Mesenchymal stem cell (in vitro differentiated cells and primary cell): ENCODE results near the gene LIN7B.

Experiments
- DNase-seq: peaks from one replicate; pipeline ENCODE4 v3.0.0-alpha.2; 2013
- H2AFZ ChIP-seq: one replicate; pipeline ENCODE4 v1.6.1; 2013; ENCODE audit warnings: low read depth, mild to moderate bottlenecking, control low read depth, inconsistent platforms, low read length, moderate library complexity
- H2AK5ac ChIP-seq: 2 replicates; pipeline ENCODE4 v1.6.1; 2013; ENCODE audit warnings: low read length, moderate library complexity, mild to moderate bottlenecking, inconsistent platforms; ENCODE audit not compliant: severe bottlenecking
- H2BK120ac ChIP-seq: one replicate; pipeline ENCODE4 v1.6.1; 2013; ENCODE audit warnings: low read depth, mild to moderate bottlenecking, inconsistent platforms, low read length, moderate library complexity
- H2BK12ac ChIP-seq, 2 experiments: one replicate each; pipeline ENCODE4 v1.6.1; 2013; ENCODE audit warnings: inconsistent platforms in 2 of 2, low read length in 2 of 2, mild to moderate bottlenecking in 2 of 2, moderate library complexity in 2 of 2, control low read depth in 1 of 2
- H2BK15ac ChIP-seq: one replicate; pipeline ENCODE4 v1.6.1; 2013; ENCODE audit warnings: mild to moderate bottlenecking, low read depth, inconsistent platforms; ENCODE audit not compliant: poor library complexity, severe bottlenecking
- H2BK5ac ChIP-seq: 2 replicates; pipeline ENCODE4 v1.6.1; 2013; ENCODE audit warnings: low read depth, mild to moderate bottlenecking, low read length, control low read depth, inconsistent platforms; ENCODE audit not compliant: poor library complexity, severe bottlenecking
- H3K14ac ChIP-seq, 2 experiments: one replicate each; pipeline ENCODE4 v1.6.1; 2013; ENCODE audit warnings: inconsistent platforms in 2 of 2, low read length in 2 of 2, control low read depth in 1 of 2, mild to moderate bottlenecking in 1 of 2, moderate library complexity in 1 of 2
- H3K18ac ChIP-seq, 2 experiments: one replicate each; pipeline ENCODE4 v1.6.1; 2013; ENCODE audit warnings: inconsistent platforms in 2 of 2, low read length in 2 of 2, control low read depth in 1 of 2, low read depth in 1 of 2, mild to moderate bottlenecking in 1 of 2
- H3K23ac ChIP-seq, 2 experiments: one replicate each; pipeline ENCODE4 v1.6.1; 2013; ENCODE audit warnings: inconsistent platforms in 2 of 2, low read length in 2 of 2, mild to moderate bottlenecking in 2 of 2, moderate library complexity in 2 of 2, control low read depth in 1 of 2
- H3K27ac ChIP-seq: 2 replicates; pipeline ENCODE4 v1.5.1; 2013; ENCODE audit warnings: mild to moderate bottlenecking, moderate library complexity, low read length, control low read depth, inconsistent platforms; ENCODE audit not compliant: poor library complexity, severe bottlenecking
- H3K27me3 ChIP-seq, 2 experiments: 2 replicates each; pipeline versions ENCODE4 v1.6.1 to v1.7.0; 2013; ENCODE audit warnings: low read length in 2 of 2, mild to moderate bottlenecking in 2 of 2, moderate library complexity in 2 of 2, control low read depth in 1 of 2, inconsistent platforms in 1 of 2; ENCODE audit not compliant: control insufficient read depth in 1 of 2, insufficient read depth in 1 of 2
- H3K36me3 ChIP-seq, 2 experiments: 2 replicates each; pipeline versions ENCODE4 v1.6.1 to v1.7.0; 2013; ENCODE audit warnings: low read length in 2 of 2, control low read depth in 1 of 2, inconsistent platforms in 1 of 2, low read depth in 1 of 2, mild to moderate bottlenecking in 1 of 2; ENCODE audit not compliant: insufficient read depth in 2 of 2, control insufficient read depth in 1 of 2
- H3K4ac ChIP-seq, 2 experiments: one replicate each; pipeline ENCODE4 v1.6.1; 2013; ENCODE audit warnings: inconsistent platforms in 2 of 2, low read length in 2 of 2, mild to moderate bottlenecking in 2 of 2, moderate library complexity in 2 of 2, control low read depth in 1 of 2, low read depth in 1 of 2
- H3K4me1 ChIP-seq: 2 replicates; pipeline ENCODE4 v1.6.1; 2013; ENCODE audit warnings: low read depth, low read length, control low read depth; ENCODE audit not compliant: control insufficient read depth, insufficient read depth
- H3K4me2 ChIP-seq: 2 replicates; pipeline ENCODE4 v1.6.1; 2013; ENCODE audit warnings: low read length, mild to moderate bottlenecking, inconsistent platforms; ENCODE audit not compliant: poor library complexity, severe bottlenecking
- H3K4me3 ChIP-seq, 2 experiments: 2 replicates each; pipeline versions ENCODE4 v1.5.1 to v1.7.0; 2013; ENCODE audit warnings: low read length in 2 of 2, mild to moderate bottlenecking in 2 of 2, control low read depth in 1 of 2, low read depth in 1 of 2; ENCODE audit not compliant: insufficient read depth in 1 of 2
- H3K79me1 ChIP-seq: replicated peaks from 2 replicates; pipeline ENCODE4 v1.6.1; 2013; ENCODE audit warnings: mild to moderate bottlenecking, control low read depth, low read length, inconsistent platforms; ENCODE audit not compliant: poor library complexity, severe bottlenecking
- H3K9ac ChIP-seq: 2 replicates; pipeline ENCODE4 v1.7.0; 2013; ENCODE audit warnings: mild to moderate bottlenecking, low read length, moderate library complexity
- H3K9me3 ChIP-seq: 2 replicates; pipeline ENCODE4 v1.7.0; 2013; ENCODE audit warnings: mild to moderate bottlenecking, low read length; ENCODE audit not compliant: control insufficient read depth
- H4K8ac ChIP-seq: one replicate; pipeline ENCODE4 v1.6.1; 2013; ENCODE audit warnings: inconsistent platforms, mild to moderate bottlenecking, low read length, moderate library complexity
- H4K91ac ChIP-seq: one replicate; pipeline ENCODE4 v1.6.1; 2013; ENCODE audit warnings: mild to moderate bottlenecking, low read length, inconsistent platforms
- WGBS: methylation state at CpG from one replicate; pipeline ENCODE4 v1.1.7; 2013; ENCODE audit warnings: mixed read lengths; 5-methylcytosine and 5-hydroxymethylcytosine counted together

The LIN7B gene

GRCh38 chr19:49148784-49149651 is 34.8 kb downstream of the LIN7B start:
- Histone ChIP-seq H2AFZ (peak overlapping the region; percentile 92), H3K4me2 (peak overlapping the region; percentile 75), H3K14ac (no peak overlapping the region), H4K91ac (no peak overlapping the region), H3K79me1 (no peaks in the 10 kb centered on the region), H4K8ac (peak overlapping the region; percentile 24), H2BK120ac (no peak overlapping the region), H3K9ac (peak overlapping the region; percentile 93), H2BK5ac (no peak overlapping the region), H3K27ac (peak overlapping the region; percentile 15), H2BK15ac (peak overlapping the region; percentile 73), H2AK5ac (no peak overlapping the region), H3K27me3 (peaks cover 4 to 16% of the 10 kb centered on the region in 2 experiments), H3K18ac (peak overlapping the region; percentile 37 to 94), H2BK12ac (peak overlapping the region; percentile 15 to 38), H3K9me3 (no peaks in the 10 kb centered on the region), H3K23ac (peak overlapping the region in 1 of 2 experiments; percentile 73), H3K4ac (peak overlapping the region in 1 of 2 experiments; percentile 43), H3K4me3 (peak overlapping the region; percentile 65 to 99), H3K4me1 (peaks cover 33% of the 10 kb centered on the region), H3K36me3 (no peaks in the 10 kb centered on the region)
- under 1% methylated on average over 45 of the region's 49 CpGs for WGBS
- peak; percentile 95 for DNase-seq

GRCh38 chr19:49149652-49150105 is 35.5 kb downstream of the LIN7B start:
- 0% methylated on average over 17 of the region's 23 CpGs for WGBS
- Histone ChIP-seq H4K8ac (peak overlapping the region; percentile 27), H2BK15ac (peak overlapping the region; percentile 73), H3K4me3 (peak overlapping the region; percentile 65 to 99), H2BK12ac (peak overlapping the region; percentile 49 to 75), H2AK5ac (no peak overlapping the region), H3K9me3 (no peaks in the 10 kb centered on the region), H3K4ac (peak overlapping the region; percentile 43 to 88), H3K79me1 (no peaks in the 10 kb centered on the region), H3K9ac (peak overlapping the region; percentile 93), H3K4me1 (peaks cover 33% of the 10 kb centered on the region), H3K27me3 (peaks cover 4 to 16% of the 10 kb centered on the region in 2 experiments), H3K14ac (peak overlapping the region in 1 of 2 experiments; percentile 37), H3K27ac (peak overlapping the region; percentile 15), H2BK120ac (peak overlapping the region; percentile 21), H4K91ac (peak overlapping the region; percentile 87), H3K36me3 (no peaks in the 10 kb centered on the region), H3K4me2 (peak overlapping the region; percentile 75), H2AFZ (peak overlapping the region; percentile 72), H2BK5ac (no peak overlapping the region), H3K23ac (peak overlapping the region in 1 of 2 experiments; percentile 66), H3K18ac (peak overlapping the region; percentile 82 to 94)
- peak; percentile 93 for DNase-seq

GRCh38 chr19:49150106-49150943 is 36.2 kb downstream of the LIN7B start:
- Histone ChIP-seq H2BK5ac (peak overlapping the region; percentile 5), H3K18ac (peak overlapping the region; percentile 94 to 96), H3K27ac (no peak overlapping the region), H3K4me2 (peak overlapping the region; percentile 75), H3K36me3 (no peaks in the 10 kb centered on the region), H2BK120ac (peak overlapping the region; percentile 81), H4K8ac (peak overlapping the region; percentile 87), H3K27me3 (peaks cover 4 to 16% of the 10 kb centered on the region in 2 experiments), H3K4ac (peak overlapping the region; percentile 76 to 88), H2BK12ac (peak overlapping the region; percentile 69 to 75), H3K79me1 (no peaks in the 10 kb centered on the region), H2BK15ac (peak overlapping the region; percentile 91), H3K14ac (peak overlapping the region in 1 of 2 experiments; percentile 78), H3K9ac (peak overlapping the region; percentile 93), H3K4me3 (peak overlapping the region; percentile 65 to 99), H3K9me3 (no peaks in the 10 kb centered on the region), H3K4me1 (peaks cover 33% of the 10 kb centered on the region), H3K23ac (peak overlapping the region; percentile 43 to 78), H2AK5ac (no peak overlapping the region), H2AFZ (peak overlapping the region; percentile 80), H4K91ac (peak overlapping the region; percentile 91)
- DNase-seq: peak; percentile 91
- under 1% methylated on average over 46 of the region's 75 CpGs for WGBS
